MV-4-11 (cell line): ENCODE results near the gene ZFAND3.

Source experiments
- DNase-seq: peaks from one replicate; lab custom pipeline; 2025; lab: John Stamatoyannopoulos, UW

The ZFAND3 gene

GRCh38 chr6:38155144-38155543 is 335.6 kb downstream of the ZFAND3 start:
- DNase-seq: no peak

DNA sequence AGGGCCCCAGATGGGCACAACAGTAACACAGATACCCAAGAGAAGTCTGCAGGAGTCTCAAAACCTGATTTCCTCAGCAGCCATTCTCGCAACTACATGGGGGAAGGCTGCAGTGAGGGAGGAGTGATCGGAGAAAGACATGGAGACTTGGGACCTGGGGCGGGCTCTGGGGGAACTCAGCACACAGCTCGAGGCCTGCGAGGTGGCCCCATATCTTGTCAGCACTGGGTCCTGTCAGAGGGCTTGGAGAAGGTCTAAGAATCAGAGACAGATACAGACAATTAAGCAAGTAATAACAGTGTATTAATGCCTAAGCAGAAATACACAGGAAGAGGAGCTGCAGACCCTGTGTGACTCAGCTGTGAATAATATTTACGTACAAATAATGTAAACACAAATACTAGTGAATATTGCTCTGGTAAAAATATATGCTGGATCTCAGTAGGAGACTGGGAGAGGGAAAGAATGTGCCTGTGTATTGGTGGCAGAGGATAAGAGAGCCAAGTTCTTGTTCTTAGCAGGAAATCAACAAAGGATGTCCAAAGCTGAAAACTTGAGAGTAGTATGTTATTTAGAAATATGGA is 336.2 kb downstream of the ZFAND3 start:
- no peak for DNase-seq

GRCh38 chr6:38156818-38157565 is 337.5 kb downstream of the ZFAND3 start:
- no peak for DNase-seq

GRCh38 chr6:38157905-38158304 is 338.4 kb downstream of the ZFAND3 start:
- no peak for DNase-seq

DNA sequence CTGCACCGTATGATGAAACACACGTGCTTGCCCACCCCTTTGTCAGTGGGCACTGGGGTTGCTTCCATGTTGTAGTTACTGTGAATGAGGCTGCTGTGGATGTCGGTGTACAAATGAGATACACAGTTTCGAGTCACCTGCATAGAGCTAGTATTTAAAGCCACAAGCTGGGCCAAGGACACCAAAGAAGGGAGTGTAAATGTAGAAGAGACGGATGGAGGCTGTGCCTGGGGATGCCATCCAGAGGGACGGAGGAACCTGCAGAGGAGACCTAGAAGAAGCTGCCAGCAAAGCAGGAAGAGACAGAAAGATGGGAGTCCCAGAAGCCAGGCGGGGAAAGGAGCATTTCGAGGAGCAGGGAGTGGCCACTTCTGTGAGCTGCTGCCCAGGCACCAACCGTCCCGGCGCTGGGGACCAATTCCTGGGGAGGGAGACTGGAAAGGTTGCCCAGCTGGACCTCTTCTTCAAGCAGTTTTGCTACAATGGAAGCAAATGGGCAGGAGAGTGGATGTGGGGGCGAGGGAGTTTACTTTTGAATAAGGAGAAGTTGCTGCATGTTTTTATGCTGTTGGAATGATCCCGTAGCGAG is 339.3 kb downstream of the ZFAND3 start:
- DNase-seq: no peak

GRCh38 chr6:38159596-38159995 is 340.1 kb downstream of the ZFAND3 start:
- peak; percentile 91 for DNase-seq

DNA sequence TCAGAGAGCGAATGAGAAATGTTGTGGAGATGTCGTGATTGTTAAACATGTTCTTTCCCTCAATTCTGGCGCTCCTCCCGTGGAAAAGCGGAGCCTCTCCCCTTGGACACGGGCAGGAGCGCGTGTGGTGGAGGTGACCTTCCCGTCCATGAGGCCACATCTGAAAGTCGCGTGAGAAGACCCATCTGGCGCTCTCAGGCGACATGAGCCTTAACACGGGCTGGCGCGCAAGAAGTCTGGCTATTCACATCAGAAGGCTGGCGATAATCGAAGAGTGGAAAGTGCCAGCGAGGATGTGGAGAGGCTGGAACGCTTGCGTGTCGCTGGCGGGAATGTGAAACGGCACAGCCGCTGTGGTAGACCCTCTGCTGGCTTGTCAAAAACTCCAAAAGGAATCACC is 341.3 kb downstream of the ZFAND3 start:
- DNase-seq: no peak

DNA sequence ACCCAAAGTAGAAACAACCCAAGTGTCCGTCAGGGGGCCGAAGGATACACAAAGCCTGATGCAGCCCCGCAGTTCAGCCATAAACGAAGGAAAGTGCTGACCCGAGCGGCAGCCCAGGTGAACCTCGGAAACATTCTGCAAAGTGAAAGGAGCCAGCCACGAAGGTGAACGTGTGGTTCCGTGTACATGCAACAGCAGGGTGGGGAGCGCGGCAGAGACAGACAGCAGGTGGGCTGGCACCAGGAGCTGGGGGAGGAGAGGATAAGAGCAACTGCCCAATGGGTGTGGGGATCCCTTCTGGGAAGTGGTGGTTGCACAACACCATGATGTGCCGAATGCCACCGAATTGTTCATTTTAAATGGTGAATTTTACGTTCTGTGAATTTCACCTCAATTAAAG is 341.8 kb downstream of the ZFAND3 start:
- no peak for DNase-seq

DNA sequence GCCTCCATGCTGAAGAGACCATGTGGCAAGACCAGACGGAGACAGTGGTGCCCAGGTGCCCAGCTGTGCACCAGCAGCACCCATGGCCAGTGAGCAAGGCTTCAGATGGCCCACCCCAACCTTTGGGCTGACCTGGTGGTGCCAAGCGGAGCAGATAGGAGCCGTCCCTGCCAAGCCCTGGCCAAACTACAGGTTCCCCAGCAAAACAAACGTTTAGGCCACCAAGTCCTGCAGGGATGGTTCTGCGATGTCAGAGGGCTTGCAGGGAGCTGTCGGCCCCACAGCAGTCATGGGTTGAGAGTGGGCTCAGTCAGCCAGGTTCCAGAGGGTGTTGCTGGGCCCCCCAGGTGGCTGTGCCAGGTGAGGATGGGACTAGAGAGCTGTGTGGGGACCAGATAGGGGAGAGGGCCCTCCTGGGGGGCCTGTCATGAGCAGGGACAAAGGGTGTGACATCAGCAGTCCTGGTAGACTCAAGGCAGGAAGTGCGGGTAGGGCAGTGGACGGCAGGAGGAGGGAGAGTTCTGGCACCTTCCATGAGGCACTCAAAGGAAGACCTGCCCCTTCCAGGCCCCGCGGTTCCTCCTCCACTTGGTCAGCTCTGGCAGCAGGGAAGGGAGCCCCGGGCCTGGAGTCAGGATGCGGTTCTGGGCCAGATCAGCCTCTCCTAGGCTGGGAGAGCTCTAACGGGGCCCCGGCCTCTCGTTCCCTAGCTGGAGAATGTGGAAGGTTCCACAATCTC is 342.4 kb downstream of the ZFAND3 start:
- no peak for DNase-seq

- no peak for DNase-seq
These were observed 343.1 kb downstream of the ZFAND3 start for GRCh38 chr6:38162493-38163185.

DNA sequence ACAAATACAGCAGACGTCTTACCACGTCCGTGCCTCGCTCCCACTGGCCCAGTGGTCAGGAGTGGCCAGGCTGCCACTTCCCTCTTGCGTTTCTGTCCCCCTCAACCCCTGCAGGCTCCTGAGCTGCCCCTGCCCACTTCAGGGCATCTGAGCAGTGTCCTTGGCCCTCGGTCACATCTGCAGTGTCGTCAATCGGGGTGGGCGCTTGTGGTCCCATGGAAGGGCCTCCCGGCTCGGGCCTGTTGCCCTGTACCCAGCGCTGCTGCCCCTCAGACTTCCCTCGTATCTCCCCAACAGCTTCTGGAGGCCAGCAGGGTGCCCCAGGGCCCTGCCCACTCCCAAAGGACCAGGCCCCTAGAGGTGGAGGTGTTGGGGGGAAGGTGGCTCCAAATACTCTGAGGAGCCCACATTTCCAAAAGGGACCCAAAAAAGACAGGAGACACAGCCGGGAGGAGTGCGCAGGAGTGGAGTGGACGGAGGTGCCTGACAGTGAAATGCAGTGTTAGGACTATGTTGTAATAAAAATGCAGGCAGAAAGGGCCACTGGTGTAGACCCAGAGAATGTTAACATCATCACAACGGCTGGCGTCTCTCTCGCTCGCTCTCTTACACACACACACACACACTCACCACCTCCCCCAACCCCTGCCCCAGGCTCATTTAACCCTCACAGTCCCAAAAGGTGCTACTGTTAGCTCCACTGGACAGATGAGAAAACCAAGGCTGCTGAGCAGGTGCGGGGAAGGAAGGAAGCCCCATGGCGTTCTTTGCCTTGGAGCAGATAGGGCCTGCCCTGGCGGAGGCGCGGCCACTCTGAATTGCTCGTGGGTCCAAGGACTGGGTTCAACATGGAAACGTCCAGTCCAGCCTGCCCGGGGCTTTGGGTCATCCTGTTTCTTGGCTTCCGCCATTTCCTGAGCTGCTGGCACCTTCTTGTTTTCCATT is 343.9 kb downstream of the ZFAND3 start:
- no peak for DNase-seq

GRCh38 chr6:38164131-38164481 is 344.6 kb downstream of the ZFAND3 start:
- no peak for DNase-seq

DNA sequence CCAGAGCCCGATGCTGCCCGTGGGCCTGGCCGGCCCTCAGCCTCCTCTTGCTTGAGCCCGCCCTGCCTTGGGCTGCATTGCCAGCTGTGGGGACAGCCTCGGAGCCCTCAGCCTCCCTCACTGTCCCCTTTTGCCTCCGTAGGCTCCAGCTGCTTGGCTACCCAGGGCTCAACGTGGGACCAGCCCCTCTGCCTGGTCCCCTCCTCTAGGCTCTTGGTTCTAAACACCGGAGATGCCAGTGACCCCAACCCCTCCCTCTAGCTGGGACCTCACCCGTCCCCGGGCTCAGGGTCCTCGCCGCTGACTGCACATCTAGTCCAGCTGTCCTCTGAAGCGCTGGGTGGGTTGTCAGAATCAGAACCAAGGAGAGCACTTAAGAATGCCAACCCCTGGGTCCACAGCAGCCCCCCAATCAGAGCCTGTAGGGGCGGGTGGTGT is 345.2 kb downstream of the ZFAND3 start:
- no peak for DNase-seq

- no peak for DNase-seq
These were observed 347.1 kb downstream of the ZFAND3 start for GRCh38 chr6:38166411-38167240.

DNA sequence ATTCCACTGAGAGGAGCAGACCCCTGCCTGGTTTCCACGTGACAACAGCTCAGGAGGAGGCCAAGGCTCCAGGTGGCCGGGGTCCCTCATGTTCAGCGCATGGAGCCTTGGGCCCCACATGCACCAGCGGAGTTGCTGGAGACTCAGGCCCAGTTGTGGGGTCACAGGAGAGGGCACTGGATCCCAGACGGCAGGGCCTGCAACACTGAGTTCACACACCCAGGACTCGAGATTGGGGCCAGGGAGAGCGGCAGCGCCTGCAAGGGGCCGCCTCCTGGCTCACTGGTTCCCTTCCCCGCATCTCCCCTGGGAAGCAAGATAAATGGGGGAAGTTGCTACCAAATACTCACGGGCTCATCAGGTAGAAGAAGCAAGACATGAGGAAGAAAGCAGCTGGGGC is 348.1 kb downstream of the ZFAND3 start:
- no peak for DNase-seq

DNA sequence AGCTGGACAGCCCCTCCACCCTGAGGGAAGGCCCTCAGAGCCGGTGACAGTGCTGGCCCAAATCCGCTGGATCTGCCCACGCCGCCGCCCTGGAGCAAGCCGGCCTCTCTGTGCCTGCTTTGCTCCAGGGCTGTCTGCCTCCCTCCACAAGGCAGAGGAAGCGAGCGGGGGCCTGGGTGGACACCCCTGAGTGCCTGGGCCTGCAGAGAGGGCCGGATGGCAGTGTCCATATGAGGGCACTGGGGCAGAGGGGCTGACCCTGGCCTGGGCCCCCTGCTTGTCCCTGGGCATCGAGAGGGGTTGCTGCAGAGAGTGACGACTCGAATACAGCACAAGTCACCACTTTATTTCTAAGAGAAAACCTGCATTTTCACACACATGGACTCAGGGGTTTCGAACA is 348.6 kb downstream of the ZFAND3 start:
- DNase-seq: no peak

GRCh38 chr6:38168699-38169098 is 349.2 kb downstream of the ZFAND3 start:
- no peak for DNase-seq

DNA sequence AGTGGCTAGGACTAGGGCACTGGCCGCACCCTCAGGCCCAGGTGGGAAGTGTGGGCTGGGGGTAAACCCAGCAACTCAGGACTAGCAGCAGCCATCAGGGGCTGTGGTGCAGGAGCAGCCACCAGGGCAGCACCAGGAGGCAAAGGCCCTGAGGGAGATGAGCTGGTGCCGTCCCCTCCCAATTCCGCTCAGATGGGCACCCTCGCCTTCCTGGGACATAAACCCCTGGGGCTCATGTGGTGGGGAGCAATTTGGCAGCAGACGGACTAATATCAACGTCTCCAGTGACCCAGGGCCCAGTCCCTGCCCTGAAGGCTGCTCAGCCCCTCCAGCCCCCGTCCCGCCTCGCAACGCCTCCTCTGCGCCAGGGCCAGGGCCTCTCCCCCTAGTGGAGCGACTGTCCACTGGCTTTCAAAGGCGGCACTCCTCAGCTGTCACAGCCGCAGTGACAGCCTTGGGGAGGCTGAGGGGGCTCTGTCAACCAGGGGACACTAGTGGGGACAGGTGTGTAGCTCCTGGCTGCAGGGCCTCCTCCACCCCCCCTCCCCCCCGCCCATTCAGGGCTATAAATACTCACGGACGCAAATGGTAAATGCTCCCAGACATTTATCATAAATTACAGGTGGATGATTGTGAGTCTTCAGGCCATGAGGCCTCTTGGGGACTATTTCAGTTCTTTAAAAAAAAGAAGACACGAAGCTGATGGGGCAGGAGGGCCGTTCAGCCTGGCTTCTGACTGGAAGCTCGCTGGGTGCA is 349.9 kb downstream of the ZFAND3 start:
- no peak for DNase-seq

- DNase-seq: no peak
These were observed 350.5 kb downstream of the ZFAND3 start for GRCh38 chr6:38169977-38170526.
